ENCODE data around the gene SH3YL1.

Gene SH3YL1

DNA sequence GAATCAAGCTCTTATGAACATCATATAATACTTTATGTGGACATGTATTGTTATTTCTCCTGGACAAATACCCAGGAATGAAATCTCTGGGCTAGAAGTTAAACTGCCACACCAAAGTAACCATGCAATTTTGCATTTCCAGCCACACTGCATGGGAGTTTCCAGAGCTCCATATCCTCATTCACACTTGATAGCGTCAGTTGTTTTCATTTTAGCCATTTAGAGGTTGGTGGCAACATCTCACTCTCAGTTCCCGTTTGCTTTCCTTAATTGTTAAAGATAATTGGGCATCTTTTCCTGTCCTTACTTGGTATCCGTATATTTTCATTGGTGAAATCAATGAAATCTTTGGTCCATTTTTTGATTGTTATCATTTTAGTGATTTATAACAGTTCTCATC lies 47.8 kb downstream of the SH3YL1 start:
- DNase-seq: no peak

DNA sequence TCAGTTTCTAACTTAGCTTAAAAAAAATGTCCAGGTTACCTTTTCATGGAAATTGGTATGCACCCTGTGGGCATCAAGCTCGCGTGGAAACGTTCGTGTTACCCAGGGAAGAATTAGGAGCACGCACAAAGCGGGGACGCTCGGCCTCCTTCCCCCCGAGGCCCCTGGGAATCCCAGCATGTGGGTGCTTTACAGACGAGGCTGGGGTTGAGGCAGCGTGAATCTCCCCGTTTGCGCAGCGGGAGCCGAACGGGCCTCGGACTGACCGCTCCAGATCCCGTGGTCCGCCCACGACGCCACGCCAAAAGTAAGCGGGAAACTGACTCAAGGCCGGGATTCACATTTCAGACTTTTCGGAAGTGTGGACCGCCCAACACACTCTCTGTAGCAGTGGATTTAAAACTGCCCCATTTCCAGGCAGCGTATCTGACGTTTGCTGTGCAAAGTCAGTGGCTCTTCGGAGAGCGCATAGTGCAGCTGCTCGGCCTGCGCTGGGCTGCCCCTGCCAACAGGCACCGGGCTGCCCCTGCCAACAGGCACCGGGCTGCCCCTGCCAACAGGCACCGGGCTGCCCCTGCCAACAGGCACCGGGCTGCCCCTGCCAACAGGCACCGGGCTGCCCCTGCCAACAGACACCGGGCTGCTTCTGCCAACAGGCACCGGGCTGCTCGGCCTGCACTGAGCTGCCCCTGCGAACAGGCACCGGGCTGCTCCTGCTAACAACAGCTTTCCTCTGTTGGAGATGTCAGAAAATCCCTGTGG lies 49.7 kb downstream of the SH3YL1 start:
- no peak for DNase-seq

DNA sequence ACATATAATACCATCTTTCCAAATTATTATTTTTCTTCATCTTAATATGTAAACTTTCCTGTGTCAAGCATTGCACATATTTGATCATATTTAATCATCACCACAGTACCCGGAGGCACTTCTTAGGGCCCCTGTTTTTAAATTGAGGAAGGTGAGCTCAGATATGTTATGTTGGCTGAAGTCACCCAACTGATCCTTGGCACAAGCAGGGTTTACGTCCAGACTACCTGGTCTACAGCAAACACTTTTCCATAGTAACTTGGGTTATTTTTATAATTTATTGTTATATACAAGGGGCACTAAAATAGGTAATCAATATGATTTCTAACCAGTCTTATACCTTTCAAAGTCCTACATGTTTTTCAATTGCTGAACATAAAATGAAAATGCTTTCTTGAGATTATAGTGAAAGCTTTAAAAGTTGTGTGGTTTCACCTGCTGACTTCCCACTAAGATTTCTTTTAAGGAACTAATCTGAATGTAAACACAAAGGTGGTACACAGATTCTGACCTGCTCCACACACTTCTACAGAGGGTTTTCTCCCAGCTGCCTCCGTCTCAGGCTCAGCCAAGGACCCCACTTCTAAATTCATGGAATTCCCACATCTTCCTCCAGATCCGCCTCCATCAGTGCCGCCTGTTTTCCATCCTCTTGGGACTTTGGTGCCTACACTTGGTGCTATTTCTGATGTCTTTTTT lies 52.2 kb downstream of the SH3YL1 start:
- no peak for DNase-seq

DNA sequence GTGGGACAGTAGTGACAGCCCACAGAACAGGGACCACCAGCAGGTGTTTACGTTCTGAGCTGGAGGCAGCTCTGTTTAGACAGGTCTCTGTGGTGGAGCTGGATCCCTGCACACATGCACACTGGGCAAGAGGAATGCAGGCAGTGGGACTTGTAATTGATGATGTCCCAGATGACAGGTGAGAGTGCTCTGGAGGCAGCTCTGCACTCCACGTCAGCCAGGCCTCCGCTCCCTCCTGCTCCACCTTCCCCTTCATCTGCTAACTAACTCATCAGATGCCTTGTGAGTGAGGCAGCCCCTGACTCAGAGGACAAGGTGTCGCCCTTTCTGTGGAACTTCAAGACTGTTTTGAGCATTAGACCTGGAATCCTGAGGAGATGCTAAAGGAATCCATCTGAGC lies 53.2 kb downstream of the SH3YL1 start:
- DNase-seq: no peak

DNA sequence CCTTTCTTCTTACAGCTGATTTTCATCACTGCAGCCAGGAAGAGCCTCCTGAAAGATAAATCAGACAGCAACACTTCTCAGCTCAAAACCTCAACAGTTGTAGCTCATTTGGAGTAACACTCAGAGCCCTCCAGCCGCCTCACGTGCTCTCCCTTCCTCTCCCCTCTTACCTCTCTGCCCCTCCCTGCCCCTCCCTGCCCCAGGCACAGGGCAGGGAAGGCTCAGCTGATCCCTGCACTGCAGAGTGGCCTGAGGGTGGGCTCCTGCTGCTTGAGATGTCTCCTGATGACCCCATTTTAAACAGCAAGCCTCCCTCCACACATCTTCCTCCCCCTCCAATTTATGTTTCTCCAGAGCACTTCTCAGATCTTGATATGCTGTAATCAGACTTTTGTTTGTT lies 54.4 kb downstream of the SH3YL1 start:
- no peak for DNase-seq

DNA sequence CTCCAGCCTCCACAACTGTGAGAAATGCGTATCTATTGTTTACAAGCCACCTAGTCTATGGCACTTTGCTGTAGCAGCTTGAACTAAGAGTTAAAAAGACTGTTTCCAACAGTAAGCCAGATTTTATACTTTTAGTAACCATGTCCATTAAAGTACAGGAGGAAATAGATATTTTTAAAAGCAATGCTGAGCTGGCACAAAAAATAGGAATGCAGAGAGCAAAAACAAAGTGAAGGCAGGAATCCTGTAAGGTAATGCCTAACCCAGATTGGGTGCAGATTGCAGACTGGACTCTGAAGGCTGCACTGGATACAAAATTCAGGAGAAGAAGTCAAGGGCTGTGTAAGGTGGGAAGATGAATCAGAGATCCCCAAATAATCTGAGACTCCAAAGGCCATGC lies 55.5 kb downstream of the SH3YL1 start:
- DNase-seq: no peak

GRCh38 chr2:203984-204383 lies 59.8 kb downstream of the SH3YL1 start:
- no peak for DNase-seq

DNA sequence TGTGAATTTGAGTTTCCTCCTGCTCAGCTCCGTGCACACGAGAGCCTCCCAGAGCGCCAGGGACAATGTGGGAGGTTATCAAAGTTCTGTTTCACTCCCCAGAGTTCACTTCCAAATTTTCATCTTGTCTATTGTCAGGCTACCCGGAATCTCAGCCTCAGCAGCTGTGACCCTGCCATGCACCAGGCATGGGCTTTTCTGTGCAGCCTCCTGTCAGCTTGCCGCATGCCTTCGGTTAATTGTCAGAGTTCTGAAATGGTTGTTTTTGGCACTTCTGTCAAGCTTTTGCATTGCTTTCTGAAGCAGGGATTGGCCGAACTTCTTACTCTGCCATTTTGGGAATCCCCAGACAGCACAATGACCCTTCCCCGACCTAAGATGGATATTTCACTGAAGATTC lies 60.4 kb downstream of the SH3YL1 start:
- no peak for DNase-seq

- no peak for DNase-seq
These were observed 60.9 kb downstream of the SH3YL1 start for GRCh38 chr2:202945-203344.

DNA sequence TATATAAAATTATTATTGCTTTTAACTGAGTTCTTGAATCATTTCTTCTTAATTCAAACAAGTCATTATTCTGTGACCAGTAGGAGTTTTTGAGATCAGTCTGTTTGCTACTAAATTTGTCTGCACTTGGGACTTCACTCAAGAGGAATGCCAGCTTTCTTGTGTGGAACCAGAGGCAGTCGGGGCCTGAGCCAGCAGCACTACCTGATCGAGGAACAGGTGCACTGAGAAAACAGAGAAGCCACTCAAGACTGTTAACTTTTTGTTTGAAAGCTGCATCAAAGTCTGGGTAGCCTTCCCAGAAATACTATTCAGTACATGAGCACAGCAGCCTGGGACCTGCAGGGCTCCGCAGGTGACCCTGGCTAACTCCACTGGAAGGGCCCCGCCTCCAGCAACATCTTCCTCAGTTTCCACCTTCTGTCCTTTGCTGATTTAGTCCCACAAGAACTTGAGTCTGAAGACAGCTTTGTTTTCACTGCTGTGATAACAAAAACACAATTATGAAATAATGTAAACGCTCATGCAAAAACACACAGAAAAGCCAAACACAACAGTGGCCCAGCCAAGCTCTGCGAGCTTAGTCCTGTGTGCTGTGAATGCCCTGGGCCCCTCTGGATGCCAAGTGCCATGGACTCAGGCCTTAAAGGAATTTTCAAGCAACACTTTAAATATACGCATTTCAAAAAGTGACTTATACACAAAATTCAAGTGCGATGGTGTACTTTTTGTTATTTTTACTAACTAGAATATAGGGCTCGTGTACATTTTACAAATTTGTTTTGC lies 62.0 kb downstream of the SH3YL1 start:
- DNase-seq: no peak

- no peak for DNase-seq
These were observed 64.5 kb downstream of the SH3YL1 start for GRCh38 chr2:199041-199966.

DNA sequence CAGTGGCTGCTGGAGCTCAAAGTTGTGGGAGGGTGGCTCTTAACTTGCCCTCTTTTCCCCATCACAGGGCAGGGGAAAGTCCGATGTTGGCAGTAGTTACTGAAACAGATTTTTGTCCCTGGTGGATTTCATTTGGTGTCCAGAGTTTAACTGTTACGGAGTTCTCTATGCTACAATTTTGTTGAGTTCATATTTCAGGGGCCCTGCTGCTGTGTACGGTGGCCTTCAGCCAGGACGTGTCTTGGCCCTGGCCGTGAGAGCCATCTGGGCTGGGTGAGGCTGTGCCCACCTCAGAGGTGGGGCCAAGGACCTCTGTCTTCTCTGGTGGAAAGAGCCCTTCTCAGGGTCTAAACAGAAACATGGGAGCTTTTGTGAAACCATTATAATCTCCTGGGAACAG lies 67.4 kb downstream of the SH3YL1 start:
- no peak for DNase-seq

- no peak for DNase-seq
These were observed 67.9 kb downstream of the SH3YL1 start for GRCh38 chr2:195932-196331.

DNA sequence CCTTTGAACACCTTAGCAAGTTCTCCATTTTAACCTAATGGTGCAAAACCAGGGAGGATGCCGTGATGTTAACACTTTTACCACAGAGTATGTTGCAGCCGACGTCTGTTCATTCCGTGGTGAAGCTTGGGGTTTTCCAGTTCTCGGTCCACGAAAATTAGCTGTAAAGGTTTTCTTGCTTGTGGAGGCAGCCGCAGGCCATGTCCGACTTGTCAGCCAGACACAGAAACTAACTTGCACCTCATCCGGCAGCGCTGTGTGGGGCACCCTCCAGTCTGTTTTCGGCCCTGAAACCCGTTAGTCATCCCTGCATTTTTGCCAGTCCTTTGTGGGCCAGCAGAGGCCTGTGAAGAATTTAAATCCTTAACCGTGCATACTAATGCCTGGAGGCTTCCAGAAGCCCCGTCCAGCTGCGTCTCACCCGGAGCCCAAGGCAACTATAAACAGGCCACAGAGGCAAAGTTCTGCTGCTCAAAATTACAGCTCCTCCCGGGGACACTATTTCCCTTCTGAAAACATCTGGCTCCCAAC lies 70.6 kb downstream of the SH3YL1 start:
- DNase-seq: no peak

DNA sequence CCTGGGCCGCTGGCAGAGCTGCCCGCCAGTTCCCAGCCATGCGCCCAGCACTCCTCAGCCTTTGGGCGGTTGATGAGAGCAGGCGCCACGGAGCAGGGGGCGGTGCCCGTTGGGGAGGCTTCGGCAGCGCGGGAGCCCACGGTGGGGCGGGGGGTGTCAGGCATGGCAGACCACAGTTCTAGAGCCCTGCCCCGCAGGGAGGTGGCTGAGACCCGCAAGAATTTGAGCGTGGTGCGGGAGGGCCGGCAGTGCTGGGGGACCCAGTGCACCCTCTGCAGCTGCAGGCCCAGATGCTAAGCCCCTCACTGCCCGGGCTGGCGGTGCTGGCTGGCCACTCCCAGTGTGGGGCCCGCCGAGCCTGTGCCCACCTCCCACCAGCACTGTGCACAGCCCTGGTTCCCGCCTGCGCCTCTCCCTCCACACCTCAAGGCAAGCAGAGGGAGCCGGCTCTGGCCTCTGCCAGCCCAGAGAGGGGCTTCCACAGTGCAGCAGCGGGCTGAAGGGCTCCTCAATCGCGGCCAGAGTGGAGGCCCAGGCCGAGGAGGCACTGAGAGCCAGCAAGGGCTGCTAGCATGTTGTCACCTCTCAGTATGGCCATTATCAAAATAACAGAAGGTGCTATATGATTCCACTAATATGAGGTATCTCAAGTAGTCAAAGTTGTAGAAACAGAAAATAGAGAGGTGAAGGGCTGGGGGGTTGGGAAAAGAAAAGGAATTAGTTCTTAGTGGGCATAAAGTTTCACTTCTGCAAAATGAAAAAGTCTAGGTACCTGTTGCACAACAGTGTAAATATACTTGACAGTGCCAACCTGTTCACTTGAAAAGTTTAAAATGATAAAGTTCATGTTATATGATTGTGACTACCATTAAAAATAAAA lies 72.3 kb downstream of the SH3YL1 start:
- no peak for DNase-seq

DNA sequence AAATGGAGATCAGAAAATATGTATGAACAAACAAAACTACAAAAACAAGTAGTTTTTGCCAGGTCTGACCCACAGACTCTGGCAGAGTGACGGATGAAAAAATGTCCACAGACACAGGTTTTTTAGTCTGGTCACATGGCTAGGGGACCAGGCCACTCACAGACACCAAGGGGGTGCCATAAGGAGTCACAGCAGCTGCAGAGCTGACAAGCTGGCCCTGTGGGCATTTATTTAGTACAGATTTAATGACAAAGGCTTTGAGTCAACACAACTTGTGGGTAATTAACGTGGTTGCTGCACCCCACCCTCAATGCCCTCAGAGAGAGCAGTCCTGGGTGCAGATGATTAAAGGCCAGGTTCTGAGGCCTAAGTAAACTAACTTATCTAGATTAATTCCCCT lies 76.0 kb downstream of the SH3YL1 start:
- DNase-seq: no peak

- DNase-seq: no peak
These were observed 78.6 kb downstream of the SH3YL1 start for GRCh38 chr2:185221-185620.

DNA sequence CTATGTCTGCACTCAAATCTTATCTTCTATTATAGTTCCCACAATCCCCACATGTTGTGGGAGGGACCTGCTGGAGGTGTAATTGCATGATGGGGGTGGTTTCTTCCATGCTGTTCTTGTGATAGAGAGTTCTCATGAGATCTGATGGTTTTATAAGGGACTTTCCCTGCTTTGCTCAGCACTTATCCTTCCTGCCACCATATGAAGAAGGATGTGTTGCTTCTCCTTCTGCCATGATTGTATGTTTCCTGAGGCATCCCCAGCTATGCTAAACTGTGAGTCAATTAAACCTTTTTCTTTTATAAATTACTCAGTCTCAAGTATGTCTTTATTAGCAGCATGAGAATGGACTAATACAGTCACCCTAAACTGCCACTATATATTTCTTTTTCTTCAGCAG lies 79.1 kb downstream of the SH3YL1 start:
- DNase-seq: no peak

DNA sequence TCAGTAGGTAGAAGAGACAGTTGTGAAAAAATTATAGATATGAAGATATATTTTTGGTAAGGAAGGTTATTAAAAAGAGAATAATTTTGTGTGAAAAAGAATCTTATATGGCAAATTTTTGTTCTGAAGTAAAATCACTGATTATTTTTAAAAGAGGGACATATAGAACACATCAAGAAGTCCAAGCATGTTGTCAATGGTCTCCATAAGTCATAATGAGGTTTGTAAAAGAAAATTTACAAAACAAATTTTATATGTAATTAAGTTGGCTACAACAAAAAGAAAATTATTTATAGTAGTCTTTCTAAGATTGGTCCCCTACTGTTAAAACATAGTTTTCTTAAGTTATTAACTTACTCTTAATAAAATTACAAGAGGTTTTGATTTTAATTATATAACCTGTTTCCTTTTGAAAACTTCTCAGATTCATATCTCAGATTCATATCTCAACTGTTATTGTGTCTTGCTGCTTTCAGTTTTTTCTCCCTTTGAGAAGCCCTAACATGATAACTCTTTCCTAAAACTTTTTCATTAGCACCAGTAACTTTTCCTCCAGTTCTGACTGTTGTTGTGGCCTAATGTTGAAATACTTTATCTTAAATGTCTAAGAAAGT lies 81.2 kb downstream of the SH3YL1 start:
- no peak for DNase-seq

- no peak for DNase-seq
These were observed 83.5 kb downstream of the SH3YL1 start for GRCh38 chr2:180311-180710.

GRCh38 chr2:179886-180285 lies 83.9 kb downstream of the SH3YL1 start:
- no peak for DNase-seq
